IMR-90 (cell line): ENCODE data around the gene ASB6.

ENCODE experiments used
- BHLHE40 ChIP-seq: fragments of 150-350 bp; IDR thresholded peaks from 2 replicates; pipeline ENCODE4 v1.6.1; 2016; ENCODE audit warnings: mild to moderate bottlenecking, low read depth, low read length
- CEBPB ChIP-seq: IDR thresholded peaks from 2 replicates; pipeline ENCODE4 v1.6.1; 2012; ENCODE audit warnings: low read depth, low read length, improper control_type of control experiment
- CTCF ChIP-seq: conservative IDR thresholded peaks from 2 replicates; pipeline ENCODE4 v1.5.1; 2012; ENCODE audit warnings: mild to moderate bottlenecking, low read depth, low read length, improper control_type of control experiment
- ELK1 ChIP-seq: fragments of 150-350 bp; IDR thresholded peaks from 2 replicates; pipeline ENCODE4 v1.6.1; 2016; ENCODE audit warnings: low read depth, mild to moderate bottlenecking, low read length, moderate library complexity, borderline replicate concordance
- MAFK ChIP-seq: IDR thresholded peaks from 2 replicates; pipeline ENCODE4 v1.6.1; 2012; ENCODE audit warnings: low read depth, low read length, improper control_type of control experiment
- MAZ ChIP-seq: IDR thresholded peaks from 2 replicates; pipeline ENCODE4 v1.6.1; 2012; ENCODE audit warnings: low read depth, mild to moderate bottlenecking, low read length, improper control_type of control experiment, moderate library complexity, borderline replicate concordance
- MXI1 ChIP-seq: IDR thresholded peaks from 2 replicates; pipeline ENCODE4 v1.6.1; 2012; ENCODE audit warnings: low read depth, mild to moderate bottlenecking, low read length, moderate library complexity, borderline replicate concordance
- NFE2L2 ChIP-seq: fragments of 150-350 bp; IDR thresholded peaks from 2 replicates; pipeline ENCODE4 v1.6.1; 2016; ENCODE audit warnings: low read depth, mild to moderate bottlenecking, low read length
- POLR2A ChIP-seq: IDR thresholded peaks from 2 replicates; pipeline ENCODE4 v1.6.1; 2012; ENCODE audit warnings: mild to moderate bottlenecking, low read depth, low read length
- RAD21 ChIP-seq: IDR thresholded peaks from 2 replicates; pipeline ENCODE4 v1.6.1; 2012; ENCODE audit warnings: low read length, improper control_type of control experiment
- RCOR1 ChIP-seq: IDR thresholded peaks from 2 replicates; pipeline ENCODE4 v1.6.1; 2012; ENCODE audit warnings: mild to moderate bottlenecking, low read length, improper control_type of control experiment; ENCODE audit not compliant: insufficient replicate concordance
- RFX5 ChIP-seq: IDR thresholded peaks from 2 replicates; pipeline ENCODE4 v1.8.0; 2012; ENCODE audit warnings: low read depth, mild to moderate bottlenecking, low read length, moderate library complexity
- SMC3 ChIP-seq: fragments of 150-350 bp; IDR thresholded peaks from 2 replicates; pipeline ENCODE4 v1.6.1; 2016; ENCODE audit warnings: low read depth, mild to moderate bottlenecking, antibody characterized with exemption, low read length, moderate library complexity
- USF2 ChIP-seq: fragments of 150-350 bp; IDR thresholded peaks from 2 replicates; pipeline ENCODE4 v1.6.1; 2017; ENCODE audit warnings: mild to moderate bottlenecking, antibody characterized with exemption, low read length, low read depth

DNA sequence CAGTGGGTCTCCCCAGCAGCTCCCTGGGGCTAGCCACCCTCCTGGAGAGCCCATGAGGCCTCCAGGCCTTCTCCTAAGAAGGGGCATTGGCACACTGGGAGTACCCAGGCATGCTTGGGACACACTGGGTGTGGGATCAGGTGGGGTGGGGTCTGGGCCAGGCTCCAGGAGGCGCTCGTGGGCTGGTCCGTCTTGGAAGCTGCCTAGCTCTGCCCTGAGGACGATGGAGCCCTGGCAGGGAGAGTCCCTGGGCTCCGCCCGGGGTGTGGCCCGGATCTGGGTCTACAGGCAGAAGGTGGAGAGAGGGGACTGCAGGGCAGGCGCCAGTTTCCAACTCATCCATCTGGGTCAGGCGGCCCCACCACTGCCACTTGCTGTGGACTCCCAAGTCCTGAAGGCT, 25.9 kb upstream of the ASB6 start:
- TF ChIP-seq CTCF, result no peak
- TF ChIP-seq RFX5, result no peak
- TF ChIP-seq SMC3, result no peak
- TF ChIP-seq RAD21, result no peak
- no peak for TF ChIP-seq CEBPB
- no peak for TF ChIP-seq POLR2A
- TF ChIP-seq MAZ, result no peak
- no peak for TF ChIP-seq MXI1
- TF ChIP-seq ELK1, result no peak
- TF ChIP-seq RCOR1, result no peak
- TF ChIP-seq NFE2L2, result no peak
- TF ChIP-seq USF2, result no peak
- no peak for TF ChIP-seq BHLHE40
- TF ChIP-seq MAFK, result no peak
